Gastrocnemius medialis (tissue), 4 donors: Measurements from ENCODE around the gene IL16.

Source experiments
- POLR2A ChIP-seq, 2 donors: fragments of 450-650 bp; IDR thresholded peaks; one replicate each; pipeline ENCODE4 v1.6.1; 2017; ENCODE audit warnings: antibody characterized with exemption in 2 of 2, mild to moderate bottlenecking in 2 of 2, moderate library complexity in 2 of 2
- TF ChIP-seq, protein P1 (sequence below), 5 experiments: fragments of 450-650 bp in 3 of 5; fragments of 200-600 bp in 2 of 5; sonication (generic) in 2 of 5; IDR thresholded peaks in 4 of 5; conservative IDR thresholded peaks in 1 of 5; 1 replicate in 4 of 5; 2 replicates in 1 of 5; pipeline ENCODE4 v1.5.1; 2016 to 2019; ENCODE audit warnings: antibody characterized with exemption in 5 of 5, mild to moderate bottlenecking in 3 of 5, moderate library complexity in 3 of 5

DNA sequence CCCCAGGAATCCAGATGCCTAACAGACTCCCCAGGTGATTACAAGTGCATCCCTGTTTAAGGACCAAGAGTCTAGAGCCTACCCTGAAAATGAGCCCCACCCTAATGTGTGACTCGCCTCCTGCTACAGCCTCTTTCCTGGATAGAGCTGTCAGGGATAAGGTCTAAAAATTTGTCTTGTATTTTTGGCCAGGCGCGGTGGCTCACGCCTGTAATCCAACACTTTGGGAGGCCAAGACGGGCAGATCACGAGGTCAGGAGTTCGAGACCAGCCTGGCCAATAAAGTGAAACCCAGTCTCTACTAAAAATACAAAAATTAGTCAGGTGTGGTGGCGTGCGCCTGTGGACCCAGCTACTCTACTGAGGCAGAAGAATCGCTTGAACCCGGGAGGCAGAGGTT, 166.1 kb downstream of the IL16 start:
- TF ChIP-seq, protein P1, sequence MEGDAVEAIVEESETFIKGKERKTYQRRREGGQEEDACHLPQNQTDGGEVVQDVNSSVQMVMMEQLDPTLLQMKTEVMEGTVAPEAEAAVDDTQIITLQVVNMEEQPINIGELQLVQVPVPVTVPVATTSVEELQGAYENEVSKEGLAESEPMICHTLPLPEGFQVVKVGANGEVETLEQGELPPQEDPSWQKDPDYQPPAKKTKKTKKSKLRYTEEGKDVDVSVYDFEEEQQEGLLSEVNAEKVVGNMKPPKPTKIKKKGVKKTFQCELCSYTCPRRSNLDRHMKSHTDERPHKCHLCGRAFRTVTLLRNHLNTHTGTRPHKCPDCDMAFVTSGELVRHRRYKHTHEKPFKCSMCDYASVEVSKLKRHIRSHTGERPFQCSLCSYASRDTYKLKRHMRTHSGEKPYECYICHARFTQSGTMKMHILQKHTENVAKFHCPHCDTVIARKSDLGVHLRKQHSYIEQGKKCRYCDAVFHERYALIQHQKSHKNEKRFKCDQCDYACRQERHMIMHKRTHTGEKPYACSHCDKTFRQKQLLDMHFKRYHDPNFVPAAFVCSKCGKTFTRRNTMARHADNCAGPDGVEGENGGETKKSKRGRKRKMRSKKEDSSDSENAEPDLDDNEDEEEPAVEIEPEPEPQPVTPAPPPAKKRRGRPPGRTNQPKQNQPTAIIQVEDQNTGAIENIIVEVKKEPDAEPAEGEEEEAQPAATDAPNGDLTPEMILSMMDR (IDR thresholded peaks at IDR 0.05 in 4 of 5, conservative IDR thresholded peaks at IDR 0.05 in 1 of 5), result no peak
- TF ChIP-seq POLR2A (IDR thresholded peaks at IDR 0.05), result no peak
